HepG2 (cell line): ENCODE measurements around the gene MGLL. TPM values are rescaled to one million over a fixed set of nuclear protein-coding genes. Genes with fewer than 3 reads are reported as not detected.

Source experiments
- ATF7-NPFF ChIP-seq: sonication (generic); formaldehyde crosslinking; IDR thresholded peaks from 2 replicates; pipeline ENCODE4 v1.8.1; 2023; ENCODE audit warnings: mild to moderate bottlenecking, low read depth, missing genetic modification reagents, moderate library complexity
- DNMT1 ChIP-seq: sonication (generic); formaldehyde crosslinking; IDR thresholded peaks from 2 replicates; pipeline ENCODE4 v1.5.1; 2020; ENCODE audit warnings: mild to moderate bottlenecking, missing genetic modification reagents
- GABPA ChIP-seq, 2 experiments: IDR thresholded peaks; 2 replicates each; pipeline ENCODE4 v1.6.1; 2011 to 2016; ENCODE audit warnings: low read depth in 2 of 2, low read length in 1 of 2, missing biosample characterization in 1 of 2, missing genetic modification characterization in 1 of 2
- GATAD2A ChIP-seq: IDR thresholded peaks from 2 replicates; pipeline ENCODE4 v1.6.1; 2016
- KDM6A ChIP-seq: IDR thresholded peaks from 2 replicates; pipeline ENCODE4 v1.6.1; 2016; ENCODE audit warnings: low read depth
- MAFK ChIP-seq, 2 experiments: IDR thresholded peaks in 1 of 2; conservative IDR thresholded peaks in 1 of 2; 2 replicates each; pipeline ENCODE4 v1.6.1; 2011; ENCODE audit warnings: improper control_type of control experiment in 2 of 2, low read length in 2 of 2
- MTA3 ChIP-seq: sonication (generic); formaldehyde crosslinking; IDR thresholded peaks from 2 replicates; pipeline ENCODE4 v1.4.0; 2020; ENCODE audit warnings: missing genetic modification reagents
- PATZ1 ChIP-seq: sonication (generic); formaldehyde crosslinking; IDR thresholded peaks from 2 replicates; pipeline ENCODE4 v1.4.0; 2020; ENCODE audit warnings: missing genetic modification reagents
- PCBP1 ChIP-seq: fragments of 200-400 bp; formaldehyde crosslinking; IDR thresholded peaks from 2 replicates; pipeline ENCODE4 v1.6.1; 2017; ENCODE audit warnings: mild to moderate bottlenecking, low read depth, low read length, borderline replicate concordance
- PITX1 ChIP-seq: sonication (generic); formaldehyde crosslinking; IDR thresholded peaks from 2 replicates; pipeline ENCODE4 v1.5.1; 2020; ENCODE audit warnings: mild to moderate bottlenecking, missing genetic modification reagents
- SP4 ChIP-seq: sonication (generic); formaldehyde crosslinking; IDR thresholded peaks from 2 replicates; pipeline ENCODE4 v1.8.1; 2023; ENCODE audit warnings: mild to moderate bottlenecking, missing genetic modification reagents
- SPEN ChIP-seq: sonication (generic); formaldehyde crosslinking; IDR thresholded peaks from 2 replicates; pipeline ENCODE4 v1.5.1; 2020; ENCODE audit warnings: low read depth, mild to moderate bottlenecking, missing genetic modification reagents
- TP53 ChIP-seq: sonication (generic); formaldehyde crosslinking; conservative IDR thresholded peaks from 2 replicates; pipeline ENCODE4 v1.4.0; 2020; ENCODE audit warnings: missing genetic modification reagents
- XBP1 ChIP-seq: sonication (generic); formaldehyde crosslinking; IDR thresholded peaks from 2 replicates; pipeline ENCODE4 v1.5.0; 2020; ENCODE audit warnings: missing genetic modification reagents
- ZBTB8A ChIP-seq: sonication (generic); formaldehyde crosslinking; IDR thresholded peaks from 2 replicates; pipeline ENCODE4 v1.4.0; 2020; ENCODE audit warnings: mild to moderate bottlenecking, low read depth, missing genetic modification reagents, borderline replicate concordance
- ZFP36 ChIP-seq: fragments of 150-350 bp; IDR thresholded peaks from 2 replicates; pipeline ENCODE4 v1.6.1; 2018; ENCODE audit warnings: borderline replicate concordance, low read length, low read depth; ENCODE audit not compliant: partially characterized antibody
- ZMYM2 ChIP-seq: sonication (generic); formaldehyde crosslinking; IDR thresholded peaks from 2 replicates; pipeline ENCODE4 v1.8.0; 2022; ENCODE audit warnings: mild to moderate bottlenecking, missing genetic modification reagents
- ZNF264 ChIP-seq: sonication (generic); formaldehyde crosslinking; IDR thresholded peaks from 2 replicates; pipeline ENCODE4 v1.4.0; 2020; ENCODE audit warnings: missing genetic modification reagents
- ZNF564 ChIP-seq: sonication (generic); formaldehyde crosslinking; IDR thresholded peaks from 2 replicates; pipeline ENCODE4 v1.8.1; 2023; ENCODE audit warnings: mild to moderate bottlenecking, missing genetic modification reagents
- ZNF567 ChIP-seq: sonication (generic); formaldehyde crosslinking; IDR thresholded peaks from 2 replicates; pipeline ENCODE4 v1.8.1; 2023; ENCODE audit warnings: mild to moderate bottlenecking, missing genetic modification reagents, borderline replicate concordance
- ZNF615 ChIP-seq: sonication (generic); formaldehyde crosslinking; IDR thresholded peaks from 2 replicates; pipeline ENCODE4 v1.5.0; 2020; ENCODE audit warnings: mild to moderate bottlenecking, missing genetic modification reagents, borderline replicate concordance
- ZNF619 ChIP-seq: sonication (generic); formaldehyde crosslinking; IDR thresholded peaks from 2 replicates; pipeline ENCODE4 v1.4.0; 2020; ENCODE audit warnings: mild to moderate bottlenecking, missing genetic modification reagents
- ZNF660 ChIP-seq: sonication (generic); formaldehyde crosslinking; IDR thresholded peaks from 2 replicates; pipeline ENCODE4 v1.5.1; 2020; ENCODE audit warnings: mild to moderate bottlenecking, low read depth, missing genetic modification reagents, borderline replicate concordance
- ZNF788 ChIP-seq: sonication (generic); formaldehyde crosslinking; IDR thresholded peaks from 2 replicates; pipeline ENCODE4 v1.5.0; 2020; ENCODE audit warnings: mild to moderate bottlenecking, missing genetic modification reagents, borderline replicate concordance
- ZNF839 ChIP-seq: sonication (generic); formaldehyde crosslinking; IDR thresholded peaks from 2 replicates; pipeline ENCODE4 v1.4.0; 2020; ENCODE audit warnings: missing genetic modification reagents, mild to moderate bottlenecking, borderline replicate concordance
- ZNF891 ChIP-seq: sonication (generic); formaldehyde crosslinking; IDR thresholded peaks from 2 replicates; pipeline ENCODE4 v1.5.0; 2020; ENCODE audit warnings: mild to moderate bottlenecking, missing genetic modification reagents
- polyA plus RNA-seq, 8 experiments: library from polyadenylated mRNA; depleted of rRNA in 3 of 8; stranded (reverse) in 7 of 8; unstranded in 1 of 8; fragments of >200 nt; fragmentation: Illumina TruSeq in 4 of 8; extraction: Trizol in 4 of 8; gene quantifications; 2 replicates each; pipeline versions ENCODE4 v1.2.1 to v1.2.3, GENCODE V29; 2011 to 2016; ENCODE audit warnings: low read depth in 4 of 8, missing spikeins in 1 of 8, mixed read lengths in 1 of 8; ENCODE audit not compliant: insufficient read depth in 1 of 8
- total RNA-seq, 5 experiments: library from RNA; depleted of rRNA; stranded (reverse); fragments of >200 nt; fragmentation: Illumina TruSeq; extraction: Trizol; gene quantifications; 2 replicates each; pipeline ENCODE4 v1.2.3, GENCODE V29; 2016; ENCODE audit warnings: low read depth in 1 of 5
- TF ChIP-seq, protein P1 (sequence below): sonication (generic); formaldehyde crosslinking; IDR thresholded peaks from 2 replicates; pipeline ENCODE4 v1.4.0; 2020; ENCODE audit warnings: missing genetic modification reagents

MGLL gene
- total and polyA plus RNA-seq, 2 of the 13 experiments (the other 11 are each of a cell fraction or from before 2014, with no cell fraction given): not detected

DNA sequence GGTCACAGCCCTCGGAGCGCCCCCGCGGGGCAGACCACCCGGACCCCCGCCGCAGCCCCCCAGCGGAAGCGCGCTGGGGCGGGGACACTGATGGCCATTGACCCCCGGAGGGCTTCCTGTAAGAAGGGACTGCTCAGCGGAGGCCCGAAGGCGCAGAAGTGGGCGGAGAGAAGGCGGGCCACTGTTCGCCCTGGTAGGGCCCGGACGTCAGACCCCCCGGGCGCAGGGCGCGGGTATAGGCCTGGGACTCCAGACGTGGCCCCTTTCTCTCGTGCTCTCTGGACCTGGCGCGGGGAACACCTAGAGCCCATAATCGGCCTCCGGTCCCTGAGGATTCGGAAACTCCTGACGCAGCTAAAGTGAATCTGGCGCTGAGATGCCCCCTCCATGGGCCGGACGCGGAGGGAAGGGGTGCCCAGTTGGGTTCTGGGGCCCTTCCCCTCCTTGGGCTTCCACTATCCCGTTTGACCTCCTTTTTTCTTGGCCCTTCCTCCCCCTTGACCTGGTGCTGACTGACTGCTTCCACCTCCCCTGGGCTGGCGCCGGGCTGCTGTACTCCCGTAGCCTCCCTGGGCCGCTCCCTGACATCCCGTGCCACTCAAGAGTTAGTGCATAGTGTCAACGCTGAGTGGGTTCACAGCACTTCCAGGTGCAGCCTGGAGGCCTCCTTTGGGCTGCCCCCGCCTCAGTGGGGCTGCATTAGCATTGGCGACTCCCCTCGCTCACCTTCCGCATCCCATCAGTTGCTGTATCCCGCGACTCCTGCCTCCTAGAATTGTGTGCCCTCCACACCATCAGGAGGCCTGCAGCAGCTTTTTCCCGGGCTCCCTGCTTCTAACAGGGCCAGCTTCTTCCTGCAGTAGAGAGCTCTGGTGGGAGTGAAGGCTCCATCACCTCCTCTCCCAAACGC, 148.9 kb downstream of the MGLL start (continued):
- TF ChIP-seq ZNF891 (CRISPR knock-in tag) (0 out of 2 replicates have a peak, but pooled peaks have one; percentile 26), GATAD2A (CRISPR knock-in tag) (0 out of 2 replicates have a peak, but pooled peaks have one; percentile 6), SP4 (0 out of 2 replicates have a peak, but pooled peaks have one; percentile 20), PITX1 (CRISPR knock-in tag) (0 out of 2 replicates have a peak, but pooled peaks have one; percentile 5), ZNF788 (CRISPR knock-in tag) (0 out of 2 replicates have a peak, but pooled peaks have one; percentile 25), DNMT1 (CRISPR knock-in tag) (no peak), ZNF564 (no peak), ZMYM2 (CRISPR knock-in tag) (no peak), TP53 (0 out of 2 replicates have a peak, but pooled peaks have one; percentile 40), ZNF567 (CRISPR knock-in tag) (no peak), XBP1 (no peak), MTA3 (CRISPR knock-in tag) (no peak), KDM6A (CRISPR knock-in tag) (no peak), ZNF615 (CRISPR knock-in tag) (no peak), ATF7-NPFF (CRISPR knock-in tag) (peak; percentile 14; the same call in 1 of the 2 replicates), SPEN (peak; percentile 14; the same call in 1 of the 2 replicates), ZNF619 (CRISPR knock-in tag) (no peak), PCBP1 (no peak), ZNF839 (CRISPR knock-in tag) (no peak), PATZ1 (CRISPR knock-in tag) (peak; percentile 64; the same call in 1 of the 2 replicates), MAFK (conservative IDR thresholded peaks at IDR 0.05 in 1 of 2, IDR thresholded peaks at IDR 0.05 in 1 of 2; ENCODE audit: low read length in 2 of 2) (0 out of 4 replicates have a peak, but pooled peaks of 1 of the 2 experiments have one; percentile 2), ZNF660 (CRISPR knock-in tag) (no peak), ZNF264 (no peak), ZFP36 (peak; percentile 45), GABPA (IDR thresholded peaks at IDR 0.05; ENCODE audit: low read depth, low read length) (peak; percentile 2; the same call in 1 of the 2 replicates), GABPA (CRISPR knock-in tag; IDR thresholded peaks at IDR 0.05; ENCODE audit: low read depth) (no peak), ZBTB8A (CRISPR knock-in tag) (no peak)
- TF ChIP-seq, protein P1, sequence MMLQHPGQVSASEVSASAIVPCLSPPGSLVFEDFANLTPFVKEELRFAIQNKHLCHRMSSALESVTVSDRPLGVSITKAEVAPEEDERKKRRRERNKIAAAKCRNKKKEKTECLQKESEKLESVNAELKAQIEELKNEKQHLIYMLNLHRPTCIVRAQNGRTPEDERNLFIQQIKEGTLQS (CRISPR knock-in tag): no peak
